ENCODE measurements around the gene CBFA2T2.
"Not testable (repeated sequence)": the region's sequence is repeated elsewhere in the genome, so short reads cannot be mapped to it uniquely, and the experiment has no call there.

Gene CBFA2T2

DNA sequence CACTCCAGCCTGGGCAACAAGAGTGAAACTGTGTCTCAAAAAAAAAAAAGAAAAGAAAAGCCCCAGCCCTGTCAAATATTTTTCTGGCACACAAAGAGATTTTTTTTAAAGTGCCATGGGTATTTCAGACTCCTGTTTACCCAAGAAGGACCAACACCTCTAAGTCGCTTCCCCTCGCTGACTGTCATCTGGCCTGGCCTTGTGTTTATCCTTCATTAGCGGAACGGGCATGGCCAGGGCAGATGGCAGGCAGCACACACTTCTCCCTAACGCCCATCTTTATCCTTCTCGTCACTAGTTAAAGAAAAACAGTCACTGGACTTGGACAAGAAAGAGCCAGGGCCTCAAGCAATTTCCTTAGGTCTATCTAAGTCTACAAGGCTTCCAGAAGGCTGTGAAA is 7.3 kb upstream of the CBFA2T2 start:
- TF ChIP-seq, protein P1, sequence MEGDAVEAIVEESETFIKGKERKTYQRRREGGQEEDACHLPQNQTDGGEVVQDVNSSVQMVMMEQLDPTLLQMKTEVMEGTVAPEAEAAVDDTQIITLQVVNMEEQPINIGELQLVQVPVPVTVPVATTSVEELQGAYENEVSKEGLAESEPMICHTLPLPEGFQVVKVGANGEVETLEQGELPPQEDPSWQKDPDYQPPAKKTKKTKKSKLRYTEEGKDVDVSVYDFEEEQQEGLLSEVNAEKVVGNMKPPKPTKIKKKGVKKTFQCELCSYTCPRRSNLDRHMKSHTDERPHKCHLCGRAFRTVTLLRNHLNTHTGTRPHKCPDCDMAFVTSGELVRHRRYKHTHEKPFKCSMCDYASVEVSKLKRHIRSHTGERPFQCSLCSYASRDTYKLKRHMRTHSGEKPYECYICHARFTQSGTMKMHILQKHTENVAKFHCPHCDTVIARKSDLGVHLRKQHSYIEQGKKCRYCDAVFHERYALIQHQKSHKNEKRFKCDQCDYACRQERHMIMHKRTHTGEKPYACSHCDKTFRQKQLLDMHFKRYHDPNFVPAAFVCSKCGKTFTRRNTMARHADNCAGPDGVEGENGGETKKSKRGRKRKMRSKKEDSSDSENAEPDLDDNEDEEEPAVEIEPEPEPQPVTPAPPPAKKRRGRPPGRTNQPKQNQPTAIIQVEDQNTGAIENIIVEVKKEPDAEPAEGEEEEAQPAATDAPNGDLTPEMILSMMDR (conservative IDR thresholded peaks at IDR 0.05; ENCODE audit: low read depth, low read length): no peak
- DNase-seq (ENCODE audit: low read depth): no peak

DNA sequence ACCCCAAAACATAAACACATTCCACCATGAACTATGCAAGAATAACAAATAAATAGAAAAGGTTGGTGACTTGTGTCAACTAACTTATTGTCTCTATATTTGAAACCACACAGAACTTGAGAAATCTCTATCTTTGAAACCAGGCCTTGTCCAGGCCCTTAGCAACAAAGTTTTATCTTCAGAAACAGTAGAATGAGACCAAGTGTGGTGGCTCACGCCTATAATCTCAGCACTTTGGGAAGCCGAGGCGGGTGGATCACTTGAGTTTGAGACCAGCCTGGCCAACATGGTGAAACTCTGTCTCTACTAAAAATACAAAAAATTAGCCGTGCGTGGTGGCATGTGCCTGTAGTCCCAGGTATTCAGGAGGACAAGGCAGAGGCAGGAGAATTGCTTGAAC is 6.7 kb upstream of the CBFA2T2 start:
- DNase-seq (ENCODE audit: low read depth); H3K4me3 ChIP-seq (ENCODE audit: low read length): not testable (repeated sequence)

More for the DNA sequence above, 7.3 kb upstream of the CBFA2T2 start:
- no peak overlapping the region for H3K4me3 ChIP-seq (ENCODE audit: low read length)

DNA sequence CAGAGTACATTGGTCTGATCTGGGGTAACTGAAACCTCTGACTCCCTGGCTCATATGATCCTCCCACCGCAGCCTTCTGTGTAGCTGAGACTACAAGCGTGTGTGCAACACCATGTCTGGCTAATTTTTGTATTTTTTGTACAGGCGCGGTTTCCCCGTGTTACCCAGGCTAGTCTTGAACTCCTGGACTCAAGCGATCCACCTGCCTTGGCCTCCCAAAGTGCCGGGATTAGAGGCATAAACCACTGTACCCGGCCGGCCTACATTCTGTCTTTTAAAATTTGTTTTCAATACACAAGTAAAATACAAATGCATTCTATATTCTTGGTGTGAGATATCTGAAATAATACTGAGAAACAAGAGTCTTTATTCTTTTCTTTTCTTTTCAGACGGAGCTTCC is 1.7 kb upstream of the CBFA2T2 start:
- DNase-seq (ENCODE audit: low read depth): no peak
- H3K4me3 ChIP-seq (ENCODE audit: low read length): no peak overlapping the region
- TF ChIP-seq, protein P1 (conservative IDR thresholded peaks at IDR 0.05; ENCODE audit: low read depth, low read length): no peak

DNA sequence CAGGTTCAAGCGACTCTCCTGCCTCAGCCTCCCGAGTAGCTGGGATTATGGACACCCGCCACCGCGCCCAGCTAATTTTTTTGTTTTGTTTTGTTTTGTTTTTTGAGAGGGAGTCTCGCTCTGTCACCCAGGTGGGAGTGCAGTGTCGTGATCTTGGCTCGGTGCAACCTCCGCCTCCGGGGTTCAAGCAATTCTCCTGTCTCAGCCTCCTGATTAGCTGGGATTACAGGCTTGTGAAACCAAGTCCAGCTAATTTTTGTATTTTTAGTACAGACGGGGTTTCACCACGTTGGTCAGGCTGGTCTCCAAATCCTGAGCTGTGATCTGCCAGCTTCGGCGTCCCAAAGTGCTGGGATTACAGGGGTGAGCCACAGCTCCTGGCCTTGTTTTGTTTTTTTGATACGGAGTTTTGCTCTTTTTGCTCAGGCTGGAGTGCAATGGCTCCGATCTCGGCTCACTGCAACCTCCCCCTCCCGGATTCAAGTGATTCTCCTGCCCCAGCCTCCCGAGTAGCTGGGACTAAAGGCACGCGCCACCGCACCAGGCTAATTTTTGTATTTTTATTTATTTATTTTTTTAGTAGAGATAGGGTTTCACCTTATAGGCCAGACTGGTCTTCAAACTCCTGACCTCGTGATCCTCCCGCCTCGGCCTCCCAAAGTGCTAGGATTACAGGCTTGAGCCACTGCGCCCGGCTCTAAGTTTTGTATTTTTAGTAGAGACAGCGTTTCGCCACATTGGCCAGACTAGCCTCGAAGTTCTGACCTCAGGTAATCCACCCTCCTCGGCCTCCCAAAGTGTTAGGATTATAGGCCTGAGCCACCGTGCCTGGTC is 1.0 kb upstream of the CBFA2T2 start:
- H3K4me3 ChIP-seq (ENCODE audit: low read length): peak overlapping the region; percentile 53
- not testable (repeated sequence) for DNase-seq (ENCODE audit: low read depth)

DNA sequence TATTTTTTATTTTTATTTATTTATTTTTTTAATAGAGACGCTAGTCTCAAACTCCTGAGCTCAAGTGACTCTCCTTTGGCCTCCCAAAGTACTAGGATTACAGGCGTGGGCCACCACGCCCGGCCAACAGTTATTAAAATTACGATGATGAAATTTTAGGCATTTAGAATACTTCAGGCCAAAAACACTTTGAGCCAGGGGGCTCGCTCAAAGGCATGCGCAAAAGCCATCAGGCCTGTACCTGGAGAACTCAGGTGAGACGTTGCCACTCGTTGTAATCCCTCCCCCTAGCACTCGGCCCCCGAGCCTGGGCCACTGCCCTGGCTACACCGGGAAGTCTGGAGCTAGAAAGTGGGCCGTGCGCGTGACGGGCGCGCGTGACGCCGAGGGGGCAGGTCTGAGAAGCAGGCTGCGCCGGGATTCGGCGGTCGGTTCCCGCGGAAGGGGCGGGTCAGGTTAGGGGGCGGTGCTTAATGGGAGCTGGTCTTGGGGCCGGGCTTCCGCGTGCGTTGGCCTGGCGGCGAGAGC is 337 bp upstream of the CBFA2T2 start:
- H3K4me3 ChIP-seq (ENCODE audit: low read length): peak overlapping the region; percentile 53
- TF ChIP-seq, protein P1 (conservative IDR thresholded peaks at IDR 0.05; ENCODE audit: low read depth, low read length): no peak
- peak; percentile 86 for DNase-seq (ENCODE audit: low read depth)

DNA sequence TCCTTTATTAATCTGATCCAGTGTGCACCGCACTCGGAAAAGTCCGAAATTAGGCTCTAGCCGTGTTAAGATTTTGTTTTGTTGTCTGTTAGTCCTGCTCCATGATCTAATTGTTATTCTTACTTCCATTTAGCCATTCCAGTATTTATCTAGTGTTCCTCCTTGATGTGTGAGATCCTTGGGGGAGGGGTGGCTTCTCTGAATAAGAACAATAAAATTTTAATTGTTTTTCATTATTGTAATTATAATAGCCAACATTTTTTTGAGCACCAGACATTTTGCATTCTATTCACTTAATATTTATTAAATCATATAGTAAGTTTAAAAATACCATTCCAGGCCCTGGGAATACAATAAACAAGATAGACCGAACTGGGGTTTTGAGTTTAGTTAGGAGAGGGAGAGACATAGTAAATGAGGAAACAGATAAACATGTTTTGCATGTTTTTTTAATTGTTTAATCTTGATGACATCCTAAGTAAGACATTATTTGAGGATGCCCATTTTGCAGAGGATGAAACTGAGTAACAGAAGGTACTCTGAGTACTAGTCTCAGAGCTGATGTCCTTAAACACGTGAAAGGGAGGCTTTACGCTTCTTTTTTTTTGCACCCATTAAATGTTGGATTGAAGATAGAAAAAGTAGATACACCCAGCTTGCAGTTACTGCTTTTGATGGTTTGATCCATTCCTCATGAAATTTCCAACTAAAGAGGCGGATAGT is 1.2 kb downstream of the CBFA2T2 start:
- DNase-seq (ENCODE audit: low read depth): no peak
- peak overlapping the region; percentile 86 for H3K4me3 ChIP-seq (ENCODE audit: low read length)
- TF ChIP-seq, protein P1 (conservative IDR thresholded peaks at IDR 0.05; ENCODE audit: low read depth, low read length): no peak

DNA sequence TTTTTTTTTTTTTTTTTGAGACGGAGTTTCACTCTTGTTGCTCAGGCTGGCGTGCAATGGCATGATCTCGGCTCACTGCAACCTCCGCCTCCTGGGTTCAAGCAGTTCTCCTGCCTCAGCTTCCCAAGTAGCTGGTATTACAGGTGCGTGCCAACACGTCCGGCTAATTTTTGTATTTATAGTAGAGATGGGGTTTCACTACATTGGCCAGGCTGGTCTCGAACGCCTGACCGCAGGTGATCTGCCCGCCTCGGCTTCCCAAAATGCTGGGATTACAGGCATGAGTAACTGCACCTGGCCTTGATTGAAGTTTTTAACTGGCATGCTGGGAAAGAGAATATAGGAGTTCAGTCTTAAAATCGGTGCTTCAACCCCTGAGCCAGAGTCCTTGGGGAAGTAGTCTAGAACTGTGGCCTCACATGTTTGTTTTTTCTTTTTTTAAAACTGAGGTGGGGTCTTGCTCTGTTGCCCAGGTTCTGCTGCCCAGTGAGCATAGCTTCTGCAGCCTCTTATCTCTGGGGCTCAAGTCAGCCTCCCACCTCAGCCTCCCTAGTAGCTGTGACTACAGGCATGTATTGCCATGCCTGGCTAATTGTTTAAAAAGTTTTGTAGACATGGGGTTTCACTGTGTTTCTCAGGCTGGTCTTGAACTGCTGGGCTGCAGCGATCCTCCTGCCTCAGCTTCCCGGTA is 3.3 kb downstream of the CBFA2T2 start:
- TF ChIP-seq, protein P1 (conservative IDR thresholded peaks at IDR 0.05; ENCODE audit: low read depth, low read length): no peak
- DNase-seq (ENCODE audit: low read depth): no peak
- H3K4me3 ChIP-seq (ENCODE audit: low read length): no peak overlapping the region

DNA sequence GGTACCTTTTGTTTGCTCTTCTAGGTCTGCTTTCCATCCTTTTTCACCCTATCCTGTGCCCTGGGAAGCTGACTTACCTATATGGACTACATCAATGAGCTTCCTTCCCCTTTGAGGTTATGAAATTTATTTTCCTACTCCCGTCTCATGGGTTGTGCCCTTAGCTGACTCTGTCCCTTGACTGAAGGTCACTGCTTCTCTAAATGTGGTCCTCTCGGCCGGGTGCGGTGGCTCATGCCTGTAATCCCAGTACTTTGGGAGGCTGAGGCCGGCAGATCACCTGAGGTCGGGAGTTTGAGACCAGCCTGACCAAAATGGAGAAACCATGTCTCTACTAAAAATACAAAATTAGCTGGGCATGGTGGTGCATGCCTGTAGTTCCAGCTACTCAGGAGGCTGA is 6.9 kb downstream of the CBFA2T2 start:
- not testable (repeated sequence) for H3K4me3 ChIP-seq (ENCODE audit: low read length); DNase-seq (ENCODE audit: low read depth)

Data from retinal pigment epithelial cell (primary cell).